ENCODE results near the gene TMC7.

TMC7 gene

DNA sequence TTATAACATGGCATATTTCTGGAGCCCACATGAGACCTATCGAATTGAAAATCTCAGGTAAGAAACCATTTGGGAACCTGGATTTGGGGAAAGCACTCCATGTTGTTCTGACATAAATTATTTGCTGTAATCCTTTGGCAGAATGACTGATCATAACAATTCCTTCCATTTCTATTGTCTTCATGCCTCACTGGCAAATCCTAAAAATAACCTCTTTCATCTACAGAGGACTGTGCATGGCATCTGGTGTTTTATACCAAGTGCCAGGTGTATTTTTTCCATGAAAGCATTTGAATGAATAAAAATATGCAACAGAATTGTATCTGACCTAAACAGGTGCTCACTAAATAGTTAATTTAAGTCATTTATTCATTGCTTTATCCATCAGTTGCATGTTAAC, 50.0 kb downstream of the TMC7 start:
- DNase-seq = no peak

DNA sequence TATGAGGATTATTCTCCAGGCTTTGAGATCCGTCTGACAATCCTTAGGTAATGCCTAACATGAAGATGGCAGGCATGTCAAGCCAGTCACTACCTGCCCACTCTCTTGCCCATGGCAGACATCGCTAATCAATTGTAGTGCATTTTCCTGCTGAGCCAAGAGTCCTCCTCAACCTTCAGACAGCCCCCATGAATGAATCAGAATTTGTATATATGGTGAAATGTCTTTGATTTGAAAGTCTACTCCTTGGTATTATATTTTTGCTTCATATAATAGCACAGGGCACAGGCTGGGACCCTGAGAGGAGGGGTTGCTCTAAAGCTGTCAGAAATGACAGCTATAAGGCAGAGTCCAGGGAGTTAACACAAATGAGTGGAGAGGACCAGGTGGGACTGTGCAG, 56.7 kb downstream of the TMC7 start:
- no peak for DNase-seq

- no peak for DNase-seq
These were observed 61.0 kb downstream of the TMC7 start for GRCh38 chr16:19044769-19045168.

DNA sequence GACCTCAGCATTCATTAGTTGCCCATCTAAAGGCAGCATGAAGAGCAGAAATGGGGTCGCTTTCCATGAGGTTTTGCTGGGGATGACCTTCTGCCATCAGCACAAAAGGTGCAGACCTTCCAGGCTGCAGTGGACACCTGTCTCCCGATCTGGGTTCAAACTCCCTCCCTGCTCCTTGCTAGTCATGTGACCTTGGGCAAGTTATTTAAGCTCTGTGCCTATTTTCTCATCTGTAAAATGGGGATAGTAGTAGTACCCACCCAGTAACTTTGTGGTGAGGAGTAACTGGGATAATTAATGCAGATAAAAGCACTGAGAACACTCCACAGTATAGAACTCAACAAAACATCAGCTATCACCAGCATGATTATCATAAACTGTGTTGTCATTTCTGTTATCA, 62.3 kb downstream of the TMC7 start:
- no peak for DNase-seq

- no peak for DNase-seq
These were observed 79.0 kb downstream of the TMC7 start for GRCh38 chr16:19062706-19063105.

GRCh38 chr16:19066988-19067348, 83.2 kb downstream of the TMC7 start:
- no peak for DNase-seq

GRCh38 chr16:19067349-19068236, 83.9 kb downstream of the TMC7 start, which contains the start of gene COQ7:
Gene COQ7, plus strand, starts transcription at chr16:19067614. Its CDS starts 51 bp downstream, at chr16:19067665.
- peak; percentile 96 to 98 for DNase-seq

DNA sequence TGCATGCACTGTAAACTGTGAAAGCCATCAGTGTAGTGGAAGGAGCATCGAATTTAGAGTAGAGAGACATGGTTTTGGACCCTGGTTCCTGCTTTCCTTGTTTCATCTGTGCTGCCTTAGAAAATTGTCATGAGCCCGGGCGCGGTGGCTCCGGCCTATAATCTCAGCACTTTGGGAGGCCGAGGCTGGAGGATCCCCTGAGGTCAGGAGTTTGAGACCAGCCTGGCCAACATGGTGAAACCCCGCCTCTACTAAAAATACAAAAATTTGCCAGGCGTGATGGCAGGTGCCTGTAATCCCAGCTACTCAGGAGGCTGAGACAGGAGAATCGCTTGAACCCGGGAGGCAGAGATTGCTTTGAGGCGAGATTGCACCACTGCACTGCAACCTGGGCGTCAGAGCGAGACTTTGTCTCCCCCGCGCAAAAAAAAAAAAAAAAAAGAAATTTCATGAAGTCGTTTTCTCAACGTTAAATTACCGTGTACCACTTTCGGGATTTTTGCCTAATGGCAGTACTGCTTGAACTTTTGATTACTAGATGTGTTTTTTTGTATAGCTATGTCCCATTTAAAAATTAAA, 84.6 kb downstream of the TMC7 start:
- DNase-seq = no peak

- peak in 1 of 2 donors; percentile 16 for DNase-seq
These were observed 88.4 kb downstream of the TMC7 start for GRCh38 chr16:19071811-19072777.

GRCh38 chr16:19073344-19073743, 89.6 kb downstream of the TMC7 start:
- DNase-seq = no peak

- DNase-seq = no peak
These were observed 90.1 kb downstream of the TMC7 start for GRCh38 chr16:19073863-19074262.

GRCh38 chr16:19075511-19075910, 91.8 kb downstream of the TMC7 start:
- no peak for DNase-seq

- no peak for DNase-seq
These were observed 94.1 kb downstream of the TMC7 start for GRCh38 chr16:19077879-19078278.

DNA sequence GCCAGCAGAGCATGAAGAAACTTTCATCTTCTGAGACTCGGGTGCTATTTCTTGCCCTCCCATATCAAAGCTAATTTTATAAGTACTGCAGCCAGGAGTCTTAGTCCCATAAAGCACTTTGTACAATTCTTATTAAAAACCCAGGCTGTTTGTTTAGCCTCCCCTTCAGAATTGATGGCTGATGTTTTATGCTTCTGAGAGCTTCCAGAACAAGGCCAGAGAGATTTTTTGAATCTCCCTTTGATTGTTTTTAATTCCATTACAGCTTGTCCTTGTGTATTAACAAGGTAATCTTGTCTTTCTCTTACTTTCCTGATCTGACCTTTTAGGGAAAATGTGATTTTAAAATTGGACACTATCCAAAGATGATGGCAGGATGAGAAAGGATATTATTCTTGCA, 99.9 kb downstream of the TMC7 start:
- DNase-seq = no peak

DNA sequence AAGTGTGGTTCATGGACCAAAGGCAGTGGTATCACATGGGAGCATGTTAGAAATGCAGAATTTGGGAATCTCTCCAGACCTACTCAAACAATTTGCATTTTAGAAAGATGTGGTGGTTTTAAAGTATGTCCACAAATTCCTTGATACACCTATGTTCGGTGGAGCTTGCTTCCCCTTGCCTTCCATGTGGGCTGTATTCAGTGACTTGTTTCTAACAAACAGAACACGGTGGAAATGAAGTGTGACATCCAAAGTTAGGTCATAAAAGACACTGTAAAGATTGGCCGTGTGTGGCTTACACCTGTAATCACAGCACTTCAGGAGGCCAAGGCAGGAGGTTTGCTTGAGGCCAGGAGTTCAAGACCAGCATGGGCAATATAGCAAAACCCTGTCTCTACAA, 100.4 kb downstream of the TMC7 start:
- DNase-seq = no peak

DNA sequence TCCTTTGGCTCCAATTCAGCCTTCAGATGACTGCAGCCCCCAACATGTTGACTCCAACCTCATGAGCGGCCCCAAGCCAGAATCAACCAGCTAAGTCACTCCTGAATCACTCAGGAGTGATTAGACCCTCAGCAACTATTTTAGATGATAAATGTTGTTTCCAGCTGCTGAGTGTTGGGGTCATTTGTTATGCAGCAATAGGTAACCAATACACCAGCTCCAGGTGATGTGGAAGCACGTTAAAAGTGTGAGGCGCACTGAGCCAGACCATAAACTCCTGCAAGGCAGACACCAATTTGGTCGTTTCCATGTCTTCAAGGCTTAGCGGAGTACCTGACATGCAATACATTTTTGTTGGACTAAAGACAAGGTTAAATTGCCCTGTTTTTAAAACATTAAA, 101.1 kb downstream of the TMC7 start:
- DNase-seq = no peak

DNA sequence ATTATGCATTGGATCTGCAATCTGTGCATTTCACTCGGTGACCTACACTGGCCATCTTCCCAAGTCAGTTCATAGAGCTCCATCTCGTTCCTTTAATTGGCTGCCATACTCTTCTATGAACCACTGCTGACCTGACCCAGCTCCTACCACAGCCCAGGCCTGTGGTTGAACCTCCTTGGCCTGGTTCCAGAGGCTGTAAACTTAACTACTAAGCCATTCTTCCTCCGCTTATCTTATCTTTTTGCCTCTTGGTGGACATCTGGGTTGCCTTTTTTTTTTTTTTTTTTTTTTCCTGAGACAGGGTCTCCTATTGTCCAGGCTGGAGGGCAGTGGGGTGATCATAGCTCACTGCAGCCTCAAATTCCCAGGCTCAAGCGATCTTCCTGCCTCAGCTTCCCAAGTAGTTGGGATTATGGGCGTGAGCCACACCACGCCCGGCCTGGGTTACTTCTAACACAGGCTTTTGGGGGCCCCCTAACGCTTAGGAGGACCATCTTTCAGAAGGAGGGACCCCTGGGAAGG, 102.0 kb downstream of the TMC7 start:
- DNase-seq = no peak

DNA sequence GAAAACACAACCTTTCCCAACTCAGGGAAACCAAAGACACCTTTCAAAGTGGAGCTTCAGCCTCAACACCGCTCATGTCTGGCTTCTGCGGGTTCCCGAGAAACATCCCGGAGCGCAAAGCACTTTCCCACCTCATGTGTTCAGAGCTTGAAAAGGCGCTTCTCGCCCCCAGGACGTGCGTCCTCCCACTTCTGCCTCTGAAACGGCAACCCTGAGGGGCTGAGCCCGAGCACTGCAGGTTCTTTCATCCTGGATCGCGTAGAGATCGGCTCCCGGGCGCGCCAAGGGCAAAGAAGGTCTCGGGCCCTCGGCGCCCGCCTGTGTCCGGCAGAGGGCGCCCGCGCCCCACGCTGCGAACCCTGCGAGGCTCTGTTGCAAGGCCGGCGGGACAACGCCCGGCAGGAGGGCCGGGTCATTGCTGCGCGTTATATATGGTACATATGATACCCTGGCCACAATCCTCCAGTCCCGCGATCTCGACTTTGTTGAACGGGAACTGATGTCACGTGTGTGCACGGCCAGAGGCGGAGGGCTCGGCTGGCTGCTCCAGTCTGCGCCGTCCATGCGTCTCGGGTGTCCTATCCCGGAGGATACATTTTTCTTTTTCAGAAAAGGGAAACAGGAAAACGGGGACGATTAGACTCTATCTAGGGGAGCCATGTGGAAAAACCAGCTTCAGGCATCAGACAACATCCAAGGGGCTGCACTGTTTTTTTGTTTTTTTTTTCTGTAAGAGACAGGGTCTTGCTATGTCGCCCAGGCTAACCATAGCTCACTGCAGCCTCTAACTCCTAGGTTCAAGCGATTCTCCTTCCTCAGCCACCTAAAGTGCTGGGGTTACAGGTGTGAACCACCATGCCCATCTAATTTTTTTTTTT, 102.8 kb downstream of the TMC7 start:
- DNase-seq = peak; percentile 69 to 73

- DNase-seq = no peak
These were observed 104.7 kb downstream of the TMC7 start for GRCh38 chr16:19088341-19088916.

DNA sequence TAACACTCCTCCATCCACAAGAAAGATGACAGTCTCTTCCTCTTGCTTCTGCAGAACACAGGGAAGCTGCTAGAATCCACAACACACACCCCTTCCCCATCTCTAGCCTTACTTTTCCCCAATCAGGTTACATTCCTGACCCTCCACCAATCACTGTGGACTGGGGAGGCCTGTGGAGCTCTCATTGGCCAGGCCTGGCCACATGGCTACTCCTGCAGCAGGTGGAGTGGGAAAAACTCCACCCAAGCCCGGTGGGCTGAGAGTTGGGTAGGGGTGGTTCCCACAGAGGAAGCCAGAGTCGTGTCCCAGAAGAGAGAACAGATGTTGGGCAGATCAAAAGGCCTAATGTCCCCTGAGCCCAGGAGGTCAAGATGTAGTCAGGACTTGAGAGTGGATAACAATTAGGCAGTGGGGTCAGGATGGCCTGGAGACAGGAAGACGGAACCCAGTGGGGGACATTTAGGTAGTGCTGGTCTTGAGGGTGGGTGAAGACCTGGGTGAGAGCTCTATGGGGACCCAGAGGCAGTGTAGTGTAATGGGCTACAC, 105.7 kb downstream of the TMC7 start:
- no peak for DNase-seq

DNA sequence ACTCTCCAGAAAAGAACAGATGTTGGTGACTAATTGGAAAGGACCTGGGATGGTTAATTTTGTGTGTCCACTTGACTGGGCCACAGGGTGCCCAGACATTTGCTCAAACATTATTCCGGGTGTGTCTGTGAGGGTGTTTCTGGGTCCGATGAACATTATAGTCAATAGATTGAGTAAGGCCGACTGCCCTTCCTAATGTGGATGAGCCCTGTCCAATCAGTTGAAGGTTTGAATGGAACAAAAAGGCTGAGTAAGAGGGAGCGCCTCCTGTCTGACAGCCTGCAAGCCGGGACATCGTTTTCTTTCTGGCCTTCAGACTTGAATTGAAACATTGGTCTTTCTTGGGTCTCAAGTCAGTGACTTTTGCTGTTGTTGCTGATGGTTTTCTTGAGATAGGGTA, 107.2 kb downstream of the TMC7 start:
- DNase-seq = no peak
